ENCODE data around the gene GATAD2A.

GRCh38 chr19:19361075-19361594, 44.3 kb upstream of the GATAD2A start:
- TF ChIP-seq, protein P1, sequence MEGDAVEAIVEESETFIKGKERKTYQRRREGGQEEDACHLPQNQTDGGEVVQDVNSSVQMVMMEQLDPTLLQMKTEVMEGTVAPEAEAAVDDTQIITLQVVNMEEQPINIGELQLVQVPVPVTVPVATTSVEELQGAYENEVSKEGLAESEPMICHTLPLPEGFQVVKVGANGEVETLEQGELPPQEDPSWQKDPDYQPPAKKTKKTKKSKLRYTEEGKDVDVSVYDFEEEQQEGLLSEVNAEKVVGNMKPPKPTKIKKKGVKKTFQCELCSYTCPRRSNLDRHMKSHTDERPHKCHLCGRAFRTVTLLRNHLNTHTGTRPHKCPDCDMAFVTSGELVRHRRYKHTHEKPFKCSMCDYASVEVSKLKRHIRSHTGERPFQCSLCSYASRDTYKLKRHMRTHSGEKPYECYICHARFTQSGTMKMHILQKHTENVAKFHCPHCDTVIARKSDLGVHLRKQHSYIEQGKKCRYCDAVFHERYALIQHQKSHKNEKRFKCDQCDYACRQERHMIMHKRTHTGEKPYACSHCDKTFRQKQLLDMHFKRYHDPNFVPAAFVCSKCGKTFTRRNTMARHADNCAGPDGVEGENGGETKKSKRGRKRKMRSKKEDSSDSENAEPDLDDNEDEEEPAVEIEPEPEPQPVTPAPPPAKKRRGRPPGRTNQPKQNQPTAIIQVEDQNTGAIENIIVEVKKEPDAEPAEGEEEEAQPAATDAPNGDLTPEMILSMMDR (IDR thresholded peaks at IDR 0.05), result peak; percentile 83
- no peak for TF ChIP-seq POLR2AphosphoS5 (IDR thresholded peaks at IDR 0.05; ENCODE audit: low read depth, low read length)
- TF ChIP-seq, protein P2, sequence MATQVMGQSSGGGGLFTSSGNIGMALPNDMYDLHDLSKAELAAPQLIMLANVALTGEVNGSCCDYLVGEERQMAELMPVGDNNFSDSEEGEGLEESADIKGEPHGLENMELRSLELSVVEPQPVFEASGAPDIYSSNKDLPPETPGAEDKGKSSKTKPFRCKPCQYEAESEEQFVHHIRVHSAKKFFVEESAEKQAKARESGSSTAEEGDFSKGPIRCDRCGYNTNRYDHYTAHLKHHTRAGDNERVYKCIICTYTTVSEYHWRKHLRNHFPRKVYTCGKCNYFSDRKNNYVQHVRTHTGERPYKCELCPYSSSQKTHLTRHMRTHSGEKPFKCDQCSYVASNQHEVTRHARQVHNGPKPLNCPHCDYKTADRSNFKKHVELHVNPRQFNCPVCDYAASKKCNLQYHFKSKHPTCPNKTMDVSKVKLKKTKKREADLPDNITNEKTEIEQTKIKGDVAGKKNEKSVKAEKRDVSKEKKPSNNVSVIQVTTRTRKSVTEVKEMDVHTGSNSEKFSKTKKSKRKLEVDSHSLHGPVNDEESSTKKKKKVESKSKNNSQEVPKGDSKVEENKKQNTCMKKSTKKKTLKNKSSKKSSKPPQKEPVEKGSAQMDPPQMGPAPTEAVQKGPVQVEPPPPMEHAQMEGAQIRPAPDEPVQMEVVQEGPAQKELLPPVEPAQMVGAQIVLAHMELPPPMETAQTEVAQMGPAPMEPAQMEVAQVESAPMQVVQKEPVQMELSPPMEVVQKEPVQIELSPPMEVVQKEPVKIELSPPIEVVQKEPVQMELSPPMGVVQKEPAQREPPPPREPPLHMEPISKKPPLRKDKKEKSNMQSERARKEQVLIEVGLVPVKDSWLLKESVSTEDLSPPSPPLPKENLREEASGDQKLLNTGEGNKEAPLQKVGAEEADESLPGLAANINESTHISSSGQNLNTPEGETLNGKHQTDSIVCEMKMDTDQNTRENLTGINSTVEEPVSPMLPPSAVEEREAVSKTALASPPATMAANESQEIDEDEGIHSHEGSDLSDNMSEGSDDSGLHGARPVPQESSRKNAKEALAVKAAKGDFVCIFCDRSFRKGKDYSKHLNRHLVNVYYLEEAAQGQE (IDR thresholded peaks at IDR 0.05; ENCODE audit: insufficient read depth in 1 of 2, low read depth in 2 of 2, low read length in 1 of 2), result no peak

Measured in Panc1 (cell line).